Activated T-cell treated with anti-CD3 and anti-CD28 coated beads for 1 hour (primary cell): ENCODE data around the gene ACP7.

Experiments used
- DNase-seq: peaks from one replicate; pipeline ENCODE4 v3.0.0-alpha.2; 2020; ENCODE audit warnings: low read depth

Gene ACP7

DNA sequence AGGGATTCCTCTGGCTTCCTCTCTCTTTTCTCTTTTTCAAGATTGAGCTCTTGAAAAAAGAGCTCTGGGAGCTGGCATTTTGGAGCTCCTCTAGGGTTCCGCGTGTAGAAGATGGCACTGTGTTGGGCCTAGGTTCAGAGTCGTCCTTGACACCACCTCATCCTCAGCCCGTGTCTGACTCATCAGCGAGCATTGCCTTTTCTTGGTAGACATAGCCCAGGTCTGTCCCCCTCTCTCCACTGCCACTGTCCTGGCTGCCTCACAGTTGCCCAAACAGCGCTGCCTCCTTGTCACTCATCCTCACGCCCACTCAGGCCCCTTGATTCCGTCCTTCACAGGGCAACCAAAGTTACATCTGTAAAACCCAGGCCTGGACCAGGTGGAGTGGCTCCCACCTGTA, 66.1 kb downstream of the ACP7 start:
- DNase-seq = no peak

DNA sequence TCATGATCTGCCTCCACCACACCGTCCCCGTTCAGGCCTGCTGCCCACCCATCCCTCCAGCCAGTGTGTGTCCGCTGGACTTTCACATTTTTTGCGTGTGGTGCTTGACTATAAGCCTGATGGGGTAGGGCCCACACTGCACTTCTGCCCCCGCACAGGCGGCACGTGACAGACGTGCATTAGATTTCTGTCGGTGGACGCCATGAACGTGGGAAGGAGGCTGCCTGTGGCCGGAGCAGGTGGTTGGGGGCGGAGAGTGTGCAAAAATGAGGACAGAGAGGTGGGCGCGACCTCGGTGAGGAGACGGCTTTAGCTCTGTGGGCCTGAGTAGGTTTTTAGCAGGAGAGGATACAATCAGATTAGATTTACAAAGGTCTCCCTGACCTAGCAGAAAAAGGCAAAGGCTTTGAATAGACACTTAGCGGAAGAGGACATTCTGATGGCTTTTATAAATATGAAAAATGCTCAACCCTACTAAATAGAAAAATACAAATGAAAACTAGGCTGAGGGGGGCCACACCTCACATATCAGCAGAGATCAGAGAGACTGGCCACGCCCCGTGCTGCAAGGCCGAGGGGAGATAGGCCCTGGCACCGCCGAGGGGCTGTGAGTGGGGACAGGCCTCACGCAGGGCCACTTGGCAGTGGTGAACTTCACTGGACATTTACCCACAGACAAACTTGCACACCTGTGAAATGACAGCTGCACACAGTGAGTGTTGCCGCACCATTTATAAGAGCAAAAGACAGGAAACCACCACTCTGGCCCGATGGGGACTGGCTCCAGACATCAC, 66.8 kb downstream of the ACP7 start:
- DNase-seq = no peak

DNA sequence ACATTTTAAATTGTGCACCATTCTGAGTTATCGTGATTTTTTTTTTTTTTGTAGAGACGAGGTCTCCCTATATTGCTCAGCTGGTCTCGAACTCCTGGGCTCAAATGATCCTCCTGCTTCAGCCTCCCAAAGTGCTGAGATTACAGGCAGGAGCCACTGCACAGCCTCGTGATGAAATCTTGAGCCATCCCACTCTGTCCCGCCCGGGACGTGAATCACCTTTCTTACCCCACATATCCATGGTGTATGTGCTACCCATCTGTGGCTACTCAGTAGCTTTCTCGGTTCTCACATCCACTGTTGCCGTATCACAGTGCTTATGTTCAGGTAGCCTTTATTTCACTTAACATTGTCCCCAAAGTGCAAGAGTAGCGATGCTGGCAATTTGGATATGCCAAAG, 67.9 kb downstream of the ACP7 start:
- DNase-seq = no peak

DNA sequence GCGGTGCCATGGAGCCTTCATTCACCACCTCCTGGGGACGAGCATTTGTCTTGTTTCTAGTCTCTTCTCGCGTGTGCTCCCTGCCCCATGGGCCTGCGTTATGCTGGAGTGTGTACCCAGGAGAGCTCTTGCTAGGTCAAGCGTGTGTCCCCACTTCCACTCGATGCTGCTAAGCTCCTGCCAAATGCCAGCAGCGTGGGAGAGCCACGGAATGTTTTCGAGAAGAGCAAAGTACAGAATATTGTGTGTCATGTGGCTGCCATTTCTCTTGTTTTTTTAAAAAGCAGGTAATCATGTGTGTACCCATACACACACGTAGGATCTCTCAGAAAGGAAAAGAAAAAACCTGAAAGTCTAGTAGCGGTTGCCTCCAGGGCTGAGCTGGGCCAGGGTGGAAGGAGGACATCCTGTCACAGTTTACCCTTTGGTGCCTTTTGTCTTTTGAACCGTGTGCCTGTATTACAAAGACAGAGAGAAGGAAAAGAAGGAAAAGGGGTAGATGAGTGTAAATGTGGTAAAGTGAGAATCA, 70.0 kb downstream of the ACP7 start:
- no peak for DNase-seq

DNA sequence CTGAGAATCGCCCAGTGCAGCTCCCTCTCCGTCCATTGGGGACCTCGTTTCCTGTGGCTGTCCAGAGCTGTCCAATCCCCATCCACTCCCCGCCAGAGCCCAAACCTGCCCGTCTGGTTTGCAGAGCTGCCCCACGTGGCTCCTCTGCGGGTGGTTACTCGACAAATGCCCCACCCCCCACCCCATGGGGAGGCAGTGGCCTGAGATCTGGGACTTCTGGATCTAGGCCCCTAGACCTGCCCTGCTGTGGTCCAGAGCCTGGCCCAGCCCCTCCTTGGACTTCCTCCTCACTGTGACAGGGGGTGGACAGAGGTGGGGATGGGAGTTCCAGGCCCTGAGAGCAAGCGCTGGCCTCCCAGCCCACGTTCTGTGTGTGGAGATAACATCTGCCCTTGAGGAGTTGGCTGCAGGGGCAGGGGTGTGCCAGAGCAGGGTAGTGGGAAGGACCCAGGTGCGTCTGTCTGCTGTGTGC, 70.5 kb downstream of the ACP7 start:
- DNase-seq = no peak

DNA sequence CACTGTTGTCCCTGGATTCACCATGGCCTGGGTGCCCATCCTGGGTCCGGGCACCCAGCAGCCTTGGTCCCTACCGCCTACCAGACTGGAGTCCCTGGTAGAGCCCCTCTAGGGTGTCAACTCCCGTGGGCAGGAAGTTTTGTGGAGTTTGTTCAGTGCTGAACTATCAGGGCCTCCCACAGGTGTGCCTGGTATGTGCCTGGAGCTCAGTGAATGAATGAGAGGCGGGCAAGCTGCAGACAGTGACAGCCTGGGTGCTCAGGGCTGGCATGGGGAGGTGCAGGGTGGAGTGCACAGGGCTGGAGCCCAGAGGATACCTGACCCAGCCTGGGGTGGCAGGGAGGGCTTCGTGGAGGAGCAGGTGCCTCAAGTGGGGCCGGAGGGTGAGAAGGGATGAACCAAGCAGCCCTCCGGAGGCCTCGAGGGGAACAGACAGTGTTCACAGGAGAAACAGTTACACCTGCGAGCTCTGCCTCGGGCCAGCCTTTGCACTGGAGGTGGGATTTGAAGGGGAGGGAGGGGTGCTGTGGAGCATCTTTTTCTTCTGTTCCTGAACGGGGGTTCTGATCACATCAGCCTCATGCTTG, 71.0 kb downstream of the ACP7 start:
- no peak for DNase-seq

DNA sequence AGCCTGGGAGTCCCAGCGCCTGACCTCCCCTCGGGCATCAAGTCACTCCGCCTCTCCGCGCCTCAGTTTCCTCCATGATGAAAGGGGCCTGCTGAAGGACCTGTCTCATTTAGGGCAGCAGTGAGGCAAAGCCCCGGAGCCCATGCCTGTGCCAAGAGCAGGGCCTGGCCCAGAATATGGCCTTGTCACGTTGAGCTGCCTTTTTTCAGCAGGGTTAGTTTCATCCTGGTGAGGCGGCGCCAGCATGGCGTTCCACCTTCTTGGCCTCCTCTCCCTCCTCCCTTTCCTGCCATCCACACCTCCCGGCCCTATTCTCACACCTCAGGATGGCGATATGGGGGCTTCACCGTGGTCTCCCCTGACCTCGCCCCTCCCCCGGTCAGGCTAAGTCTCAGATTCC, 71.6 kb downstream of the ACP7 start:
- no peak for DNase-seq

DNA sequence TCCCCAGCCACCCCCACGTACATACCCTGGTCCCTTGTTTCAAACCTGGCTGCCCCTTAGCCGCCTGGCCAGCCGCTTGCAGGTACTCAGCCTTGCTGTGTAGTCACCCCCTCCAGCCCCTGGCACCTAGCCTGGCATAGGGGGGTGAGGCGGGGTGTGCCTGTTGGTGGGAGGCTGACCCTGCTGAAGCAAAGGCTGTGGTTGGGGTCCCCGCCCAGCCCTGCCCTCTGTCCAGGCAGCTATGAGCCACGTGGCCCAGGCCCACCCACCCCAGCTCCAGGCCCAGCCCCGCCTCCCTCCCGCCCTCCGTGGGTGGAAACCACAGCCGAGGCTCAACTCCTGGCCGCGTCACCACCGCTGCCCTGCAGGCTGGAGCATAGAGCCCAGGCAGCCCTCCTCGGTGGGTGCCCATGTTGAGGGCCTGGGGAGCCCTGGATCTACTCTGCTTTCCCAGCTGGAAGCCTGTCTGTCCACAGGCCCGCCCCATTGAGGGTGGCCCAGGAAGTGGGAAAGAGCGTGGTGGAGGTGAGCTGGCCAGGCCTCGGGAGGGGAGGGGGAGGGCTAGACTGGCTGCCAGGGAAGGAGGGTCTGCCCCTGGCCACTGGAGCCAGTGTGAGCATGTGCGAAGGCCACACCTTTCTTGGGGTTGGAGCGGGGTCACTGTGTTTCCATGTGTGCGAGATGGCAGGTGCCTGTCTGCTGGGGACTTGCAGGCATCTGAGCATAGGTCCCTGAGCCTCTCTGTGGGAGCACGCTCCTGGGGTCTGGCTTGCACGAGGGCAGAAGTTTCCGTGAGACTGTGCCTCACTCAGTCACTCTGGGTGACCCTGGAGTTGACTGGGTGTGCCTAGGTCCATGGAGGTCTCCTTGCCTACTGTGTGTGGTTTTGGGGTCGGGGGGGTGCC, 72.4 kb downstream of the ACP7 start:
- DNase-seq = no peak

DNA sequence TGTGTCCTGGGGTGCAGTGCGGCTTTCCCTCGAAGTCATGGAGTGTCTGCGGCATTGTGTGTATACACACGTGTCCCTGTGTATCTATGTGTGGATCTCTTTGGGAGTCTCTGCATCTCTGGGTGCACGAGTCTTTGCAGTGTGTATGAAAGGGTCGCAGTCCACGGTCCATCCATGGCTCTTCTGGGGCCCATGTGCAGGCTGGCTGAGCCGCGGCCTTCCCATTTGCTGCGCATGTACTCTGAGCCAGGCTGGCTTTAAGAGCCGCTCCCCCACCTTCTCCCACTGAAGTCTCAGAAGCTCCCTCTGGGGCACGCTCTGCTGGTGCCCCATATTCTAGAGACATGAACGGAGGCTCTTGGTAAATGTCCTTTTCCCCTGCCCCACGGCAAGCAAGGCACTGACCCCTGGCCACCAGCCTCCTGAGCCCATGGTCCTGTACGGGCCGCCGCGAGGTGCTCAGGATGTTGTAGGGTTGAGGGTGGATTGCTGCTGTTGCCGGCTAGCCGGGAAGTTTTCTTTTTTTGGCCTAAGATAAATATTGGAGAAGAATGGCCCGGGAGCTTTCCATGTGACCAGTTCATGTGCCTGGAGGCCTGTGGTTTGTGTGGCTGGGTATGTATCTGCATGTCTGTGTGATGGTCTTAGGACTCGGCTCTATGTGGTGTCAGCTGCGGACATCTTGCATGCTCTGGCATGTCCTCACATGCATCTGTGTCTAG, 73.3 kb downstream of the ACP7 start:
- DNase-seq = no peak

DNA sequence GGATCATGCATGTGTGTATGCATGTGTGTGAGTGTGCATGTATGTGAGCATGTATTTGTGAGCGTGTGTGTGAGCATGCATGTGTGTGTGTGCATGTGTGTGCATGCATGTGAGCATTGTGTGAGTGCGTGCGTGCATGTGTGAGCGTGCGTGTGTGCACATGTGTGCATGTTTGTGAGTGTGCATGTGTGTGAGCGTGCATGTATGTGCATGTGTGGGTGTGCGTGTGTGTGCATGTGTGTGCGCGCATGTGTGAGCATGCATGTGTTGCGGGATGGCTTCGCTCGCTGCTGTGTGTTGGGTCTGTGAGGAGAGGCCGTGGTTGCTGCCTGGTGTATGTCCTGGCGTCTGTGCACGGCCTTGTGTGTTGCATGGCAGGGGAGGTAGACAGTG, 73.8 kb downstream of the ACP7 start:
- no peak for DNase-seq

DNA sequence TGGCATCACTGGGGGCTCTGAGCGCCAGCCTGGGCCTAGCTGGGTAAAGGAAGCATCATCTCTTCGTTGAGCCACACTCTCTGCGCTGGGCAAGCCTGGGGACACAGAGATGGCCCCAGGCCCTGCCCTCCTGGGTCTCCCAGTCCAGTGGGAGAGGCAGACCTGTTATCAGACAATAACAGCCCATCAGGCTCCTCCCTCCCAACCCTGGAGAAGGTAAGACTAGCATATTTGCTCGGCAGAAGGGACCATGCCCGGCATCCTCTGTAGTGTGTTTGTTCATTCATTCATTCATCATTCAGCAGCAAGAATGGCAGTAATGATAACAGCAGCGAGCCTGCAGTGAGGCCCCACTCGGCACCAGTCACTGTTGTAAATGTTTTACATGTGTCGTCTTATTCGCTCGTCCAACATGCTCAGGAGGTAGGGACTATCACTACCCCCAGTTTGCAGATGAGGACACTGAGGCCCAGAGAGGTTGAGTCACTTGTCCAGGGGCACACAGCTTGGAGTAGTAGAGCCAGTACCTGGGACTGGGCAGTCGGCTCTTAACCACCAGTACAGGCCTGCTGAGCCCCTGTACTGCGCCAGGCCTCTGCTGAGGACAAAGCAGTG, 74.6 kb downstream of the ACP7 start:
- no peak for DNase-seq

DNA sequence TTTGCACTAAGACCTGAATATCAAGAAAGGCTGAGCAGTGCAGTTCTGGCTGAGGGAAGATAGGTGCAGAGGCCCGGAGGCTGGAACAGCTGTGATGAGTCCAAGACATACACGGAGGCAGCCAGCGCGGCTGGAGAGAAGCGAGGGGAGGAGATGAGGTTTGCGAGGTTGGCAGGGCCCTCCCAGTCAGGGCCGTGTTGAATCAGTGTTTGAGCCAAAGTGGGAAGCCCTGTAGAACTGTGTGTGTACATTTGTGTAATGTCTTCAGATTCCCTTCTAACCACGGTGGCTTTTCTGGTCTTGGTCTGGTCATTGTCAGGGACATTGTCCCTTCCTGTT, 76.3 kb downstream of the ACP7 start:
- DNase-seq = no peak
